ENCODE data around the gene LIN54.

DNA sequence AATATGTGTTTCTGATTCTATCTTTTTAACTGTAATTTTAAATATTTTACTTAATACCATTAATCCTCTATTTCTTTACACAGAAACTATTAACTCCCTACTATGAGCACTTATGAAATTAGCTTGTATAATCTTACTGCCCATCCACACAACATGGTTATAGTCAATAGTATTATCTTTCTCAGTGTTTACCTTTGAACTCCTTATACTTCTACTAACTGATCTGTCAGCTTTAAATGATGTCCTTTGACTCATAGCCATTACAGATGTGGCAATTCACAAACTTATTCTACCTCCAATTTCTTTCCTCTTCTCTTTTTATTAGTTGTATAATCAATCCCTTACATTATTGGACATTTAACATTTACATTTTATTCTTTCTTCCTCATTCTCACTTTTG lies 125.2 kb downstream of the LIN54 start:
- TF ChIP-seq POLR2AphosphoS5 (IDR thresholded peaks at IDR 0.05) (no peak), CTCF (IDR thresholded peaks at IDR 0.05 in 8 of 11, conservative IDR thresholded peaks at IDR 0.05 in 3 of 11) (no peak), POLR2A (IDR thresholded peaks at IDR 0.05) (no peak)

All from spleen (tissue), 7 donors.